GM12878 (cell line): ENCODE measurements around the gene TMEM244. TPM values are rescaled to one million over a fixed set of nuclear protein-coding genes. Genes with fewer than 3 reads are reported as not detected.
A peak's percentile ranks its signal among the peaks of the same experiment; 100 is the strongest.

ENCODE experiments used
- ATF2 ChIP-seq: IDR thresholded peaks from 2 replicates; pipeline ENCODE4 v1.6.1; 2012; ENCODE audit warnings: low read length, inconsistent platforms
- BRCA1 ChIP-seq: IDR thresholded peaks from 2 replicates; pipeline ENCODE4 v1.6.1; 2011; ENCODE audit warnings: low read depth, low read length, improper control_type of control experiment
- CBX3 ChIP-seq: fragments of 200-600 bp; sonication (generic); IDR thresholded peaks from 2 replicates; pipeline ENCODE4 v1.6.1; 2016; ENCODE audit warnings: low read depth, borderline replicate concordance
- EZH2 ChIP-seq: IDR thresholded peaks from 2 replicates; pipeline ENCODE4 v1.6.1; 2012; ENCODE audit warnings: low read depth, mild to moderate bottlenecking, control low read depth, inconsistent platforms, low read length, borderline replicate concordance; ENCODE audit not compliant: control insufficient read depth
- IKZF2 ChIP-seq, 2 experiments: fragments of 450-650 bp; IDR thresholded peaks; 2 replicates each; pipeline ENCODE4 v1.6.1; 2017; ENCODE audit warnings: mild to moderate bottlenecking in 2 of 2, moderate library complexity in 2 of 2
- KAT2A ChIP-seq: conservative IDR thresholded peaks from 2 replicates; pipeline ENCODE4 v1.6.1; 2011; ENCODE audit warnings: low read depth, low read length; ENCODE audit not compliant: control insufficient read depth
- MEF2B ChIP-seq: fragments of 450-650 bp; IDR thresholded peaks from 2 replicates; pipeline ENCODE4 v1.6.1; 2018; ENCODE audit warnings: mild to moderate bottlenecking, moderate library complexity; ENCODE audit not compliant: partially characterized antibody, poor library complexity, severe bottlenecking
- PBX3 ChIP-seq: IDR thresholded peaks from 2 replicates; pipeline ENCODE4 v1.6.1; 2011; ENCODE audit warnings: mild to moderate bottlenecking, low read depth, low read length, moderate library complexity; ENCODE audit not compliant: insufficient replicate concordance
- POLR2AphosphoS5 ChIP-seq: IDR thresholded peaks from 2 replicates; pipeline ENCODE4 v1.6.1; 2011; ENCODE audit warnings: mild to moderate bottlenecking, low read length, inconsistent platforms
- POU2F2 ChIP-seq: IDR thresholded peaks from 3 replicates; pipeline ENCODE4 v1.6.1; 2011; ENCODE audit warnings: low read depth, mild to moderate bottlenecking, low read length, borderline replicate concordance
- RB1 ChIP-seq: fragments of 450-650 bp; formaldehyde crosslinking; IDR thresholded peaks from 2 replicates; pipeline ENCODE4 v1.6.1; 2017; ENCODE audit warnings: mild to moderate bottlenecking, borderline replicate concordance
- SREBF2 ChIP-seq: IDR thresholded peaks from 2 replicates; pipeline ENCODE4 v1.6.1; 2012; ENCODE audit warnings: mild to moderate bottlenecking, low read length
- STAT3 ChIP-seq: IDR thresholded peaks from 2 replicates; pipeline ENCODE4 v1.6.1; 2011; ENCODE audit warnings: low read depth, low read length, improper control_type of control experiment
- USF1 ChIP-seq: IDR thresholded peaks from 2 replicates; pipeline ENCODE4 v1.6.1; 2011; ENCODE audit warnings: borderline replicate concordance, low read depth, mild to moderate bottlenecking, moderate library complexity, mixed read lengths, low read length; ENCODE audit not compliant: insufficient read depth; ENCODE audit errors: extremely low read length
- ZNF274 ChIP-seq: IDR thresholded peaks from one replicate; pipeline ENCODE4 v1.8.0; 2011; ENCODE audit not compliant: insufficient read length, insufficient read depth
- ZZZ3 ChIP-seq: IDR thresholded peaks from 2 replicates; pipeline ENCODE4 v1.6.1; 2011; ENCODE audit warnings: low read depth; ENCODE audit not compliant: control insufficient read depth, insufficient read length
- polyA plus RNA-seq, 11 experiments: library from polyadenylated mRNA; depleted of rRNA in 4 of 11; unstranded in 6 of 11; stranded (reverse) in 5 of 11; fragments of >200 nt; fragmentation: Nextera tagmentation in 4 of 11; fragmentation: Illumina TruSeq in 1 of 11; extraction: Ambion mirVana in 4 of 11; extraction: Trizol in 1 of 11; gene quantifications; 1 replicate in 1 of 11; 2 replicates in 10 of 11; pipeline versions ENCODE4 v1.2.1 to v1.2.3, GENCODE V29; 2011 to 2016; ENCODE audit warnings: inconsistent platforms in 2 of 11, missing spikeins in 2 of 11, low read depth in 1 of 11
- total RNA-seq, 4 experiments: library from RNA; depleted of rRNA in 3 of 4; stranded (reverse); fragments of >200 nt in 3 of 4; fragmentation: Illumina TruSeq in 1 of 4; extraction: Trizol in 1 of 4; gene quantifications; 2 replicates each; pipeline versions ENCODE4 v1.2.1 to v1.2.3, GENCODE V29; 2013 to 2021
- TF ChIP-seq, protein P1 (sequence below): fragments of 450-650 bp; IDR thresholded peaks from 2 replicates; pipeline ENCODE4 v1.6.1; 2017; ENCODE audit warnings: mild to moderate bottlenecking

TMEM244 gene
- total and polyA plus RNA-seq, 10 of the 15 experiments (the other 5 are each of a cell fraction or from before 2014, with no cell fraction given), result 0.14 TPM; not detected in 9

DNA sequence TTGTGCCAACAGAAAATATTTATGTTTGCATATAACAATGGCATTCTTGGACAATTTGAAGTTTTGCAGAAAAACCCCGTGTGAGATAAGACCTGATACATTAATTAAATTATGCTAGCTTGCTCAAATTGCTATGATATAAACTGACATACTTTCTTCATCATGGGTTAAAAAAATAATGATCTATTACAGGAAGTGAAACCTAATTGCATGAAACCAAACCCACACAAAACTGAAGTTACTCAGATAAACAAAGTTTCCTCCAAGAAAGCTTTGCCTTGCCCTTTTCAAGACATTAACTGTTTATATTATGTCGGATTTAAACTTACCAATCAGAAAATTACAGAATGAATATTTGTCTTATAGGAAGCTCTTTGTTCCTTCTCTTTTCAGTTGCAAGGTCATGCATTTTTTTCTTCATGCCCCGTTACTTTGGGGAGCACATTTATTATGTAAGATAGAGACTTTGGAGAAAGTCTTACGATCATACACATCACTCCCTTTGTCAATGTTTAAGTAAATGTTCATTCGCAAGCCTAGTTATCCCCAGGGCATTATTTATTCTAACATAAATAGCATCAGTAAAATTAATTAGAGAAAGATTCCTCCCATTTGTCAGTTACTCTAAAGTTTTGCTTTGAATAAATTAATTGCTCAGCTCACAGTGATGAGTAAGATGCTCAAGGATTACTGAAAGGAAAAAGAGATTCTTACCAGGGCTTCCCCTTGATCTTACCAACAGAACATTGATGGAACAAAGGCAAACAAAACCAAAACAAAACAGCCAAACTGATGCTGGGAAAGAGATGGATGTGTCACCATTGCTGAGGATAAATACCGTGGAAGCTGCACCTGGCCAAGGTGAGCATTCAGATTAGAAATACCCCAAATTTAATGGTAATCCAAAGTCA, 14.8 kb upstream of the TMEM244 start (continued):
- TF ChIP-seq PBX3 (no peak), IKZF2 (IDR thresholded peaks at IDR 0.05) (peak in 1 of 2 experiments; percentile 39; a peak in 1 of 4 replicates), POLR2AphosphoS5 (no peak), ZZZ3 (no peak), ZNF274 (no peak), EZH2 (no peak), MEF2B (peak; percentile 20), KAT2A (no peak), BRCA1 (no peak), POU2F2 (no peak), USF1 (no peak), CBX3 (no peak), STAT3 (no peak), RB1 (no peak), ATF2 (peak; percentile 56), SREBF2 (no peak)
- TF ChIP-seq, protein P1, sequence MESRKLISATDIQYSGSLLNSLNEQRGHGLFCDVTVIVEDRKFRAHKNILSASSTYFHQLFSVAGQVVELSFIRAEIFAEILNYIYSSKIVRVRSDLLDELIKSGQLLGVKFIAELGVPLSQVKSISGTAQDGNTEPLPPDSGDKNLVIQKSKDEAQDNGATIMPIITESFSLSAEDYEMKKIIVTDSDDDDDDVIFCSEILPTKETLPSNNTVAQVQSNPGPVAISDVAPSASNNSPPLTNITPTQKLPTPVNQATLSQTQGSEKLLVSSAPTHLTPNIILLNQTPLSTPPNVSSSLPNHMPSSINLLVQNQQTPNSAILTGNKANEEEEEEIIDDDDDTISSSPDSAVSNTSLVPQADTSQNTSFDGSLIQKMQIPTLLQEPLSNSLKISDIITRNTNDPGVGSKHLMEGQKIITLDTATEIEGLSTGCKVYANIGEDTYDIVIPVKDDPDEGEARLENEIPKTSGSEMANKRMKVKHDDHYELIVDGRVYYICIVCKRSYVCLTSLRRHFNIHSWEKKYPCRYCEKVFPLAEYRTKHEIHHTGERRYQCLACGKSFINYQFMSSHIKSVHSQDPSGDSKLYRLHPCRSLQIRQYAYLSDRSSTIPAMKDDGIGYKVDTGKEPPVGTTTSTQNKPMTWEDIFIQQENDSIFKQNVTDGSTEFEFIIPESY, result no peak
